ENCODE results near the gene NPAS3.

The NPAS3 gene

GRCh38 chr14:33516898-33517436 lies 578.3 kb downstream of the NPAS3 start:
- no peaks in the 10 kb centered on the region for H3K9me3 Mint-ChIP-seq
- H3K27me3 Mint-ChIP-seq: peaks cover 7% of the 10 kb centered on the region
- no peak overlapping the region for H3K27ac Mint-ChIP-seq
- DNase-seq: no peak
- no peaks in the 10 kb centered on the region for H3K4me1 Mint-ChIP-seq (ENCODE audit: low read depth)
- no peaks in the 10 kb centered on the region for H3K36me3 Mint-ChIP-seq (ENCODE audit: low read depth)
- H3K4me3 Mint-ChIP-seq: no peak overlapping the region

- DNase-seq: no peak
- Mint-ChIP-seq H3K4me3 (no peak overlapping the region), H3K27ac (no peak overlapping the region), H3K36me3 (ENCODE audit: low read depth) (no peaks in the 10 kb centered on the region), H3K27me3 (peaks cover 5% of the 10 kb centered on the region), H3K4me1 (ENCODE audit: low read depth) (no peaks in the 10 kb centered on the region), H3K9me3 (no peaks in the 10 kb centered on the region)
Measured at GRCh38 chr14:33521192-33521591, 582.5 kb downstream of the NPAS3 start.

GRCh38 chr14:33524244-33524643 lies 585.6 kb downstream of the NPAS3 start:
- no peak for DNase-seq
- peaks cover 5% of the 10 kb centered on the region for H3K27me3 Mint-ChIP-seq
- no peak overlapping the region for H3K4me3 Mint-ChIP-seq
- H3K9me3 Mint-ChIP-seq: no peaks in the 10 kb centered on the region
- no peaks in the 10 kb centered on the region for H3K4me1 Mint-ChIP-seq (ENCODE audit: low read depth)
- no peaks in the 10 kb centered on the region for H3K36me3 Mint-ChIP-seq (ENCODE audit: low read depth)
- no peak overlapping the region for H3K27ac Mint-ChIP-seq

GRCh38 chr14:33525626-33526025 lies 586.9 kb downstream of the NPAS3 start:
- Mint-ChIP-seq H3K4me3 (no peak overlapping the region), H3K4me1 (ENCODE audit: low read depth) (no peaks in the 10 kb centered on the region), H3K9me3 (no peaks in the 10 kb centered on the region), H3K27ac (no peak overlapping the region), H3K36me3 (ENCODE audit: low read depth) (no peaks in the 10 kb centered on the region), H3K27me3 (peaks cover 5% of the 10 kb centered on the region)
- DNase-seq: no peak

GRCh38 chr14:33527023-33527634 lies 588.5 kb downstream of the NPAS3 start:
- Mint-ChIP-seq H3K9me3 (peaks cover 2% of the 10 kb centered on the region), H3K27me3 (no peaks in the 10 kb centered on the region), H3K27ac (no peak overlapping the region), H3K36me3 (ENCODE audit: low read depth) (no peaks in the 10 kb centered on the region), H3K4me1 (ENCODE audit: low read depth) (no peaks in the 10 kb centered on the region), H3K4me3 (no peak overlapping the region)
- no peak for DNase-seq

GRCh38 chr14:33528655-33529054 lies 590.0 kb downstream of the NPAS3 start:
- Mint-ChIP-seq H3K9me3 (peaks cover 2% of the 10 kb centered on the region), H3K27ac (no peak overlapping the region), H3K27me3 (no peaks in the 10 kb centered on the region), H3K36me3 (ENCODE audit: low read depth) (no peaks in the 10 kb centered on the region), H3K4me1 (ENCODE audit: low read depth) (no peaks in the 10 kb centered on the region), H3K4me3 (no peak overlapping the region)
- DNase-seq: no peak

- Mint-ChIP-seq H3K36me3 (ENCODE audit: low read depth) (no peaks in the 10 kb centered on the region), H3K27ac (no peak overlapping the region), H3K4me1 (ENCODE audit: low read depth) (no peaks in the 10 kb centered on the region), H3K9me3 (peaks cover 2% of the 10 kb centered on the region), H3K27me3 (no peaks in the 10 kb centered on the region), H3K4me3 (no peak overlapping the region)
- DNase-seq: no peak
Measured at GRCh38 chr14:33529787-33530757, 591.4 kb downstream of the NPAS3 start.

GRCh38 chr14:33532553-33532952 lies 593.9 kb downstream of the NPAS3 start:
- Mint-ChIP-seq H3K27me3 (no peaks in the 10 kb centered on the region), H3K4me3 (no peak overlapping the region), H3K36me3 (ENCODE audit: low read depth) (no peaks in the 10 kb centered on the region), H3K9me3 (peaks cover 2% of the 10 kb centered on the region), H3K27ac (no peak overlapping the region), H3K4me1 (ENCODE audit: low read depth) (no peaks in the 10 kb centered on the region)
- no peak for DNase-seq

GRCh38 chr14:33534104-33534503 lies 595.4 kb downstream of the NPAS3 start:
- no peaks in the 10 kb centered on the region for H3K27me3 Mint-ChIP-seq
- H3K27ac Mint-ChIP-seq: no peak overlapping the region
- DNase-seq: no peak
- no peak overlapping the region for H3K4me3 Mint-ChIP-seq
- H3K36me3 Mint-ChIP-seq (ENCODE audit: low read depth): no peaks in the 10 kb centered on the region
- H3K9me3 Mint-ChIP-seq: peaks cover 2% of the 10 kb centered on the region
- H3K4me1 Mint-ChIP-seq (ENCODE audit: low read depth): no peaks in the 10 kb centered on the region

GRCh38 chr14:33534632-33535031 lies 596.0 kb downstream of the NPAS3 start:
- Mint-ChIP-seq H3K36me3 (ENCODE audit: low read depth) (no peaks in the 10 kb centered on the region), H3K27me3 (no peaks in the 10 kb centered on the region), H3K27ac (no peak overlapping the region), H3K4me3 (no peak overlapping the region), H3K9me3 (peaks cover 2% of the 10 kb centered on the region), H3K4me1 (ENCODE audit: low read depth) (no peaks in the 10 kb centered on the region)
- DNase-seq: no peak

- Mint-ChIP-seq H3K27me3 (peaks cover 4% of the 10 kb centered on the region), H3K4me3 (no peak overlapping the region), H3K9me3 (no peaks in the 10 kb centered on the region), H3K36me3 (ENCODE audit: low read depth) (no peaks in the 10 kb centered on the region), H3K4me1 (ENCODE audit: low read depth) (no peaks in the 10 kb centered on the region), H3K27ac (no peak overlapping the region)
- DNase-seq: no peak
Measured at GRCh38 chr14:33539918-33540357, 601.3 kb downstream of the NPAS3 start.

- no peaks in the 10 kb centered on the region for H3K36me3 Mint-ChIP-seq (ENCODE audit: low read depth)
- DNase-seq: no peak
- H3K4me1 Mint-ChIP-seq (ENCODE audit: low read depth): no peaks in the 10 kb centered on the region
- H3K27me3 Mint-ChIP-seq: peaks cover 4% of the 10 kb centered on the region
- no peak overlapping the region for H3K27ac Mint-ChIP-seq
- no peak overlapping the region for H3K4me3 Mint-ChIP-seq
- H3K9me3 Mint-ChIP-seq: no peaks in the 10 kb centered on the region
Measured at GRCh38 chr14:33541171-33541570, 602.5 kb downstream of the NPAS3 start.

GRCh38 chr14:33542338-33543287 lies 603.9 kb downstream of the NPAS3 start:
- no peaks in the 10 kb centered on the region for H3K36me3 Mint-ChIP-seq (ENCODE audit: low read depth)
- no peaks in the 10 kb centered on the region for H3K4me1 Mint-ChIP-seq (ENCODE audit: low read depth)
- H3K27me3 Mint-ChIP-seq: peaks cover 4% of the 10 kb centered on the region
- no peaks in the 10 kb centered on the region for H3K9me3 Mint-ChIP-seq
- H3K27ac Mint-ChIP-seq: no peak overlapping the region
- no peak for DNase-seq
- H3K4me3 Mint-ChIP-seq: no peak overlapping the region

- Mint-ChIP-seq H3K4me3 (no peak overlapping the region), H3K27me3 (peaks cover 4% of the 10 kb centered on the region), H3K4me1 (ENCODE audit: low read depth) (no peaks in the 10 kb centered on the region), H3K27ac (no peak overlapping the region), H3K9me3 (no peaks in the 10 kb centered on the region), H3K36me3 (ENCODE audit: low read depth) (no peaks in the 10 kb centered on the region)
- DNase-seq: no peak
Measured at GRCh38 chr14:33545696-33546095, 607.0 kb downstream of the NPAS3 start.
